Measurements from ENCODE around the gene C9orf153.

Gene C9orf153

GRCh38 chr9:86259557-86259956 is at the start of gene C9orf153:
Gene C9orf153, minus strand, starts transcription at chr9:86259657. Its CDS starts 30,054 bp downstream, at chr9:86229603.
- no peak for DNase-seq (ENCODE audit: low read depth, low spot score)
- no peak for TF ChIP-seq CTCF (IDR thresholded peaks at IDR 0.05; ENCODE audit: low read depth, low read length)
- in situ Hi-C loops (cut with HindIII; ENCODE audit: low sequenced_read_pairs) = no loop called here
- H3K4me3 ChIP-seq (ENCODE audit: low read depth, low read length) = no peak within 1 kb of the TSS

GRCh38 chr9:86308687-86309086 is 49.2 kb upstream of the C9orf153 start:
- no peak for TF ChIP-seq CTCF (IDR thresholded peaks at IDR 0.05; ENCODE audit: low read depth, low read length)
- in situ Hi-C loops (cut with HindIII; ENCODE audit: low sequenced_read_pairs) = no loop called here

GRCh38 chr9:86304236-86304730 is 44.8 kb upstream of the C9orf153 start:
- no peak for DNase-seq (ENCODE audit: low read depth, low spot score)
- H3K4me3 ChIP-seq (ENCODE audit: low read depth, low read length) = no peak overlapping the region
- in situ Hi-C loops (cut with HindIII; ENCODE audit: low sequenced_read_pairs) = no loop called here
- TF ChIP-seq CTCF (IDR thresholded peaks at IDR 0.05; ENCODE audit: low read depth, low read length) = no peak

More at GRCh38 chr9:86308687-86309086, 49.2 kb upstream of the C9orf153 start:
- no peak overlapping the region for H3K4me3 ChIP-seq (ENCODE audit: low read depth, low read length)
- no peak for DNase-seq (ENCODE audit: low read depth, low spot score)

- DNase-seq (ENCODE audit: low read depth, low spot score) = no peak
- in situ Hi-C loops (cut with HindIII; ENCODE audit: low sequenced_read_pairs) = no loop called here
- H3K4me3 ChIP-seq (ENCODE audit: low read depth, low read length) = no peak overlapping the region
- TF ChIP-seq CTCF (IDR thresholded peaks at IDR 0.05; ENCODE audit: low read depth, low read length) = no peak
These were observed 44.0 kb upstream of the C9orf153 start for GRCh38 chr9:86303316-86303975.

- no peak overlapping the region for H3K4me3 ChIP-seq (ENCODE audit: low read depth, low read length)
- no peak for DNase-seq (ENCODE audit: low read depth, low spot score)
- in situ Hi-C loops (cut with HindIII; ENCODE audit: low sequenced_read_pairs) = no loop called here
- TF ChIP-seq CTCF (IDR thresholded peaks at IDR 0.05; ENCODE audit: low read depth, low read length) = no peak
These were observed 42.2 kb upstream of the C9orf153 start for GRCh38 chr9:86301686-86302085.

GRCh38 chr9:86300701-86301100 is 41.2 kb upstream of the C9orf153 start:
- H3K4me3 ChIP-seq (ENCODE audit: low read depth, low read length) = no peak overlapping the region
- in situ Hi-C loops (cut with HindIII; ENCODE audit: low sequenced_read_pairs) = no loop called here
- no peak for TF ChIP-seq CTCF (IDR thresholded peaks at IDR 0.05; ENCODE audit: low read depth, low read length)
- DNase-seq (ENCODE audit: low read depth, low spot score) = no peak
